H1 (cell line): Measurements from ENCODE around the gene EMX1. TPM values are rescaled to one million over a fixed set of nuclear protein-coding genes. Genes with fewer than 3 reads are reported as not detected.

Experiments
- CTCF ChIA-PET: fragments of 300-600 bp; sonication (Branson Sonifier 250); formaldehyde crosslinking; loops from one replicate; lab custom pipeline; 2021; ENCODE audit not compliant: partially characterized antibody; lab: Charles Lee
- POLR2A ChIA-PET: fragments of 300-600 bp; sonication (Branson Sonifier 250); formaldehyde crosslinking; loops from one replicate; lab custom pipeline; 2021; ENCODE audit warnings: inconsistent platforms; ENCODE audit not compliant: partially characterized antibody; lab: Charles Lee
- DNase-seq, 2 experiments: peaks; one replicate each; pipeline versions ENCODE4 v3.0.0 to v3.0.0-alpha.2; 2010 to 2022; ENCODE audit warnings: low spot score in 2 of 2, low read depth in 1 of 2, mixed read lengths in 1 of 2
- FAIRE-seq: peaks from 2 replicates; lab custom pipeline; 2011; peaks lifted over from hg19 to GRCh38; lab: Jason Lieb, UNC
- H2AFZ ChIP-seq: 2 replicates; pipeline ENCODE4 v1.8.1; 2012; ENCODE audit warnings: low read length, inconsistent platforms
- H2AK5ac ChIP-seq: 2 replicates; pipeline ENCODE4 v1.6.1; 2013; ENCODE audit warnings: low read depth, low read length
- H2BK120ac ChIP-seq: replicated peaks from 2 replicates; pipeline ENCODE3; 2013; ENCODE audit warnings: low read depth, low read length, inconsistent platforms
- H2BK12ac ChIP-seq: 2 replicates; pipeline ENCODE4 v1.6.1; 2013; ENCODE audit warnings: low read depth, low read length
- H2BK15ac ChIP-seq: 2 replicates; pipeline ENCODE4 v1.6.1; 2013; ENCODE audit warnings: low read length
- H2BK20ac ChIP-seq: 2 replicates; pipeline ENCODE4 v1.6.1; 2013; ENCODE audit warnings: low read length
- H2BK5ac ChIP-seq: 2 replicates; pipeline ENCODE4 v1.6.1; 2013; ENCODE audit warnings: low read depth, low read length
- H3K14ac ChIP-seq: 2 replicates; pipeline ENCODE4 v1.6.1; 2013; ENCODE audit warnings: inconsistent platforms; ENCODE audit not compliant: insufficient read length
- H3K18ac ChIP-seq: 2 replicates; pipeline ENCODE4 v1.6.1; 2013; ENCODE audit warnings: low read length; ENCODE audit errors: extremely low read depth
- H3K23ac ChIP-seq: 2 replicates; pipeline ENCODE4 v1.6.1; 2013; ENCODE audit warnings: inconsistent platforms; ENCODE audit not compliant: insufficient read length
- H3K23me2 ChIP-seq: 2 replicates; pipeline ENCODE4 v1.6.1; 2013; ENCODE audit warnings: low read depth, low read length
- H3K27ac ChIP-seq: 2 replicates; pipeline ENCODE4 v1.6.1; 2011; ENCODE audit warnings: low read depth, low read length, inconsistent platforms
- H3K27me3 ChIP-seq, 4 experiments: replicated peaks in 1 of 4; 1 replicate in 1 of 4; 2 replicates in 3 of 4; pipeline versions ENCODE4 v1.6.1 to v1.8.1; 2011 to 2013; ENCODE audit warnings: low read length in 3 of 4, mild to moderate bottlenecking in 3 of 4, inconsistent platforms in 2 of 4, mixed read lengths in 2 of 4, moderate library complexity in 1 of 4; ENCODE audit not compliant: control insufficient read depth in 3 of 4, insufficient read depth in 3 of 4; ENCODE audit errors: extremely low read depth in 1 of 4
- H3K36me3 ChIP-seq, 4 experiments: 2 replicates each; pipeline versions ENCODE4 v1.6.1 to v1.8.1; 2011 to 2013; ENCODE audit warnings: mild to moderate bottlenecking in 4 of 4, low read length in 3 of 4, moderate library complexity in 2 of 4, control low read depth in 1 of 4, inconsistent platforms in 1 of 4; ENCODE audit not compliant: insufficient read depth in 4 of 4, control insufficient read depth in 2 of 4
- H3K4ac ChIP-seq: replicated peaks from 2 replicates; pipeline ENCODE3; 2013; ENCODE audit warnings: low read length, low read depth, mixed read lengths, inconsistent platforms; ENCODE audit not compliant: insufficient read length
- H3K4me1 ChIP-seq, 4 experiments: replicated peaks in 1 of 4; 1 replicate in 1 of 4; 2 replicates in 3 of 4; pipeline versions ENCODE4 v1.6.1 to v1.8.1; 2011 to 2013; ENCODE audit warnings: low read length in 3 of 4, inconsistent platforms in 2 of 4, mixed read lengths in 1 of 4; ENCODE audit not compliant: insufficient read depth in 4 of 4, control insufficient read depth in 3 of 4
- H3K4me2 ChIP-seq, 2 experiments: 2 replicates each; pipeline versions ENCODE4 v1.6.1 to v1.8.1; 2011 to 2013; ENCODE audit warnings: low read depth in 2 of 2, low read length in 2 of 2, control low read depth in 1 of 2, inconsistent platforms in 1 of 2, mild to moderate bottlenecking in 1 of 2; ENCODE audit not compliant: insufficient read depth in 1 of 2
- H3K4me3 ChIP-seq, 4 experiments: fragments of 200-600, 300-600 bp in 1 of 4; sonication (generic), shearing (Covaris generic), sonication (Bioruptor Twin) in 1 of 4; 2 replicates each; pipeline versions ENCODE4 v1.5.1 to v1.8.1; 2011 to 2016; ENCODE audit warnings: low read length in 4 of 4, low read depth in 3 of 4, control low read depth in 2 of 4, inconsistent platforms in 2 of 4, mild to moderate bottlenecking in 2 of 4, mixed read lengths in 1 of 4, moderate library complexity in 1 of 4; ENCODE audit not compliant: insufficient read depth in 2 of 4; ENCODE audit errors: extremely low read depth in 1 of 4
- H3K56ac ChIP-seq: replicated peaks from 2 replicates; pipeline ENCODE3; 2013; ENCODE audit warnings: low read depth, mild to moderate bottlenecking, mixed read lengths, low read length, inconsistent platforms; ENCODE audit not compliant: insufficient read length
- H3K79me1 ChIP-seq: 2 replicates; pipeline ENCODE4 v1.6.1; 2013; ENCODE audit warnings: low read depth, low read length, control low read depth
- H3K79me2 ChIP-seq, 2 experiments: 2 replicates each; pipeline versions ENCODE4 v1.6.1 to v1.8.1; 2012 to 2013; ENCODE audit warnings: low read length in 2 of 2, mild to moderate bottlenecking in 2 of 2, inconsistent platforms in 1 of 2; ENCODE audit not compliant: insufficient read depth in 2 of 2, control insufficient read depth in 1 of 2
- H3K9ac ChIP-seq, 4 experiments: replicated peaks in 1 of 4; 1 replicate in 1 of 4; 2 replicates in 3 of 4; pipeline versions ENCODE4 v1.6.1 to v1.8.1; 2011 to 2013; ENCODE audit warnings: low read depth in 3 of 4, low read length in 3 of 4, control low read depth in 2 of 4, mild to moderate bottlenecking in 2 of 4, moderate library complexity in 2 of 4, inconsistent platforms in 1 of 4; ENCODE audit errors: extremely low read depth in 1 of 4
- H3K9me3 ChIP-seq, 2 experiments: 2 replicates each; pipeline versions ENCODE4 v1.6.1 to v1.8.1; 2012 to 2013; ENCODE audit warnings: mild to moderate bottlenecking in 2 of 2, moderate library complexity in 2 of 2, control low read depth in 1 of 2, inconsistent platforms in 1 of 2, low read depth in 1 of 2, low read length in 1 of 2, mixed read lengths in 1 of 2; ENCODE audit not compliant: insufficient read depth in 2 of 2
- H4K20me1 ChIP-seq, 2 experiments: replicated peaks in 1 of 2; 2 replicates each; pipeline versions ENCODE3 to v1.8.1; 2011 to 2013; ENCODE audit warnings: inconsistent platforms in 2 of 2, low read length in 2 of 2, mild to moderate bottlenecking in 1 of 2; ENCODE audit not compliant: insufficient read depth in 2 of 2, control insufficient read depth in 1 of 2
- H4K5ac ChIP-seq: 2 replicates; pipeline ENCODE4 v1.6.1; 2013; ENCODE audit warnings: low read length, low read depth, mixed read lengths, inconsistent platforms; ENCODE audit not compliant: insufficient read length
- H4K8ac ChIP-seq: 2 replicates; pipeline ENCODE4 v1.8.0; 2013; ENCODE audit warnings: mild to moderate bottlenecking, moderate library complexity, low read length, inconsistent platforms; ENCODE audit not compliant: insufficient read depth; ENCODE audit errors: extremely low read depth
- H4K91ac ChIP-seq: replicated peaks from 2 replicates; pipeline ENCODE3; 2013; ENCODE audit warnings: low read length, mixed read lengths, inconsistent platforms; ENCODE audit not compliant: insufficient read length
- BRCA1 ChIP-seq: IDR thresholded peaks from 2 replicates; pipeline ENCODE4 v1.6.1; 2012; ENCODE audit warnings: low read depth, low read length, improper control_type of control experiment
- KDM1A ChIP-seq: fragments of 200-600, 300-600 bp; sonication (generic); IDR thresholded peaks from 2 replicates; pipeline ENCODE4 v1.7.1; 2016; ENCODE audit warnings: mild to moderate bottlenecking, low read length, borderline replicate concordance
- WGBS, 2 experiments: shearing (Covaris generic) in 1 of 2; methylation state at CpG; one replicate each; pipeline versions ENCODE4 v1.1.6 to v1.1.7; 2013 to 2015; ENCODE audit warnings: low lambda C conversion rate in 2 of 2, mixed read lengths in 2 of 2, inconsistent platforms in 1 of 2, low coverage in 1 of 2, missing lambda C conversion rate in 1 of 2; ENCODE audit not compliant: insufficient replicate concordance in 2 of 2, insufficient coverage in 1 of 2, insufficient read length in 1 of 2; ENCODE audit errors: extremely low coverage in 1 of 2, missing lambda C conversion rate in 1 of 2; 5-methylcytosine and 5-hydroxymethylcytosine counted together
- polyA plus RNA-seq, 7 experiments: library from polyadenylated mRNA; depleted of rRNA in 3 of 7; stranded (reverse) in 5 of 7; unstranded in 2 of 7; fragments of >200 nt in 5 of 7; fragments of 200-250 nt in 2 of 7; gene quantifications; 1 replicate in 5 of 7; 2 replicates in 1 of 7; 4 replicates in 1 of 7; pipeline versions ENCODE4 v1.2.1 to v1.2.3, GENCODE V29; 2011 to 2013; ENCODE audit warnings: missing spikeins in 2 of 7, mixed read lengths in 2 of 7
- total RNA-seq: library from RNA; stranded (reverse); fragmentation: NEBNext Ultra II Directional; extraction: Animal tissue kit (Norgen Biotek cat#: 25700); gene quantifications from 2 replicates; pipeline ENCODE4 v1.2.1, GENCODE V29; 2021

The EMX1 gene
- total and polyA plus RNA-seq, 2 of the 8 experiments (the other 6 are each of a cell fraction or from before 2014, with no cell fraction given): 2.4 to 4.9 TPM

DNA sequence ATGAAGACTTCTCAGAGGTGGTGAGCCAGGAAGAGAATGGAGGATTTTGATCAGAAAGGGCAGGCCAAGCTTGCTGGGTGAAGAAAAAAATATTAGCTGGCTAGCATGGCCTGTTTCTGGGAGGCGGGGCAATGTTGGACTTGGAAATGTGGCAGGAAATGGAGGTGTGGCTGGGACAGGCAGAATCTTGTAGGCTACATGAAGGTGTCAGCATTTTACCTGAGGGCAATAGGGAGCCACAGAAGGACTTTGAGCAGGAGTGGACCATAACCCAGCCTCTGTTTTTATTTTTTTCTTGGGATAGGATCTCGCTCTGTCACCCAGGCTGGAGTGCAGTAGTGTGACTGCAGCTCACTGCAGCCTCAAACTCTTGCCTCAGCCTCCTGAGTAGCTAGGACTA is 31.7 kb downstream of the EMX1 start:
- H3K18ac ChIP-seq: no peak overlapping the region
- H4K8ac ChIP-seq: no peak overlapping the region
- H2BK20ac ChIP-seq: peak overlapping the region; percentile 75
- H2AFZ ChIP-seq: no peak overlapping the region
- H3K4ac ChIP-seq: no peak overlapping the region
- peak overlapping the region; percentile 92; the same call in 1 of the 2 replicates for H2AK5ac ChIP-seq
- no peak overlapping the region for H3K27ac ChIP-seq
- H3K23me2 ChIP-seq: no peaks in the 10 kb centered on the region
- no peak overlapping the region for H3K4me3 ChIP-seq
- H4K5ac ChIP-seq: no peak overlapping the region
- FAIRE-seq (no peak), DNase-seq (no peak)
- H2BK120ac ChIP-seq: peak overlapping the region; percentile 6
- H3K9me3 ChIP-seq: no peaks in the 10 kb centered on the region
- ChIA-PET POLR2A (interaction anchor here (3.4 kb wide), 1 partner anchor 15 kb away, joined by 17 read pairs; no protein-coding TSS in a partner anchor), CTCF (interaction anchor here (0.8 to 25.6 kb wide), 9 partner anchors 14 to 153 kb away, joined by 3 to 490 read pairs (median 4); partner anchors contain the start of gene SPR)
- peaks cover 0 to 5% (median under 1%) of the 10 kb centered on the region in 4 experiments; a peak in 1 of 7 replicates for H3K27me3 ChIP-seq
- H2BK12ac ChIP-seq: peak overlapping the region; percentile 100; the same call in 1 of the 2 replicates
- H2BK15ac ChIP-seq: peak overlapping the region; percentile 92; the same call in 1 of the 2 replicates
- H3K9ac ChIP-seq: no peak overlapping the region
- TF ChIP-seq KDM1A (peak; percentile 66; the same call in 1 of the 2 replicates), BRCA1 (no peak)
- H3K79me1 ChIP-seq: no peaks in the 10 kb centered on the region; the same call in 1 of the 2 replicates
- no peak overlapping the region for H3K56ac ChIP-seq
- peak overlapping the region; percentile 66 for H4K91ac ChIP-seq
- WGBS, 2 experiments: 86% methylated on average over 2 of the region's 2 CpGs; no CpG with 5 or more reads in 1 of the 2 experiments
- no peak overlapping the region; a peak in 1 of 4 replicates for H3K4me2 ChIP-seq
- H4K20me1 ChIP-seq: no peaks in the 10 kb centered on the region
- H3K36me3 ChIP-seq: no peaks in the 10 kb centered on the region
- no peak overlapping the region for H3K14ac ChIP-seq
- peaks cover 3 to 20% (median 17%) of the 10 kb centered on the region in 4 experiments for H3K4me1 ChIP-seq
- no peak overlapping the region for H3K23ac ChIP-seq
- H3K79me2 ChIP-seq: no peaks in the 10 kb centered on the region
- H2BK5ac ChIP-seq: peak overlapping the region; percentile 93; the same call in 1 of the 2 replicates
